CD4-positive, alpha-beta T cell (primary cell): ENCODE measurements around the gene PCLO. TPM values are rescaled to one million over a fixed set of nuclear protein-coding genes. Genes with fewer than 3 reads are reported as not detected.

ENCODE experiments used
- ATAC-seq: fragments of 200-7000 bp; cut with Tn5 transposase; one replicate; pipeline ENCODE4 v1.10.0; 2022; ENCODE audit warnings: mild to moderate bottlenecking; ENCODE audit not compliant: poor library complexity
- CTCF ChIA-PET: fragments of 350-600 bp; sonication (Branson Sonifier 250); formaldehyde crosslinking; loops from one replicate; lab custom pipeline; 2021; ENCODE audit warnings: antibody characterized with exemption, inconsistent platforms; lab: Charles Lee
- POLR2A ChIA-PET: fragments of 350-600 bp; sonication (Branson Sonifier 250); formaldehyde crosslinking; loops from one replicate; lab custom pipeline; 2021; ENCODE audit warnings: antibody characterized with exemption, inconsistent platforms; lab: Charles Lee
- DNase-seq, 14 experiments: peaks; one replicate each; pipeline ENCODE4 v3.0.0-alpha.2; 2013 to 2020; ENCODE audit warnings: mixed read lengths in 2 of 14
- H3K27ac ChIP-seq, 2 donors: one replicate each; pipeline versions ENCODE4 v1.5.1 to v1.7.0; 2013; ENCODE audit warnings: low read length in 2 of 2, low read depth in 1 of 2, mild to moderate bottlenecking in 1 of 2
- H3K27me3 ChIP-seq, 2 experiments: 1 replicate in 1 of 2; 2 replicates in 1 of 2; pipeline versions ENCODE4 v1.6.1 to v1.7.0; 2013; ENCODE audit warnings: low read length in 2 of 2, control low read depth in 1 of 2, mild to moderate bottlenecking in 1 of 2, moderate library complexity in 1 of 2; ENCODE audit not compliant: insufficient read depth in 2 of 2, control insufficient read depth in 1 of 2
- H3K36me3 ChIP-seq: one replicate; pipeline ENCODE4 v1.6.1; 2013; ENCODE audit warnings: low read length, control low read depth; ENCODE audit not compliant: insufficient read depth
- H3K4me1 ChIP-seq: one replicate; pipeline ENCODE4 v1.6.1; 2013; ENCODE audit warnings: low read length, control low read depth; ENCODE audit not compliant: insufficient read depth
- H3K4me3 ChIP-seq: one replicate; pipeline ENCODE4 v1.5.1; 2013; ENCODE audit warnings: mild to moderate bottlenecking, low read length, moderate library complexity
- H3K9me3 ChIP-seq, 2 experiments: 1 replicate in 1 of 2; 2 replicates in 1 of 2; pipeline versions ENCODE4 v1.6.1 to v1.7.0; 2013; ENCODE audit warnings: low read length in 2 of 2, mild to moderate bottlenecking in 2 of 2, control low read depth in 1 of 2, moderate library complexity in 1 of 2; ENCODE audit not compliant: control insufficient read depth in 1 of 2, insufficient read depth in 1 of 2
- H3K27ac Mint-ChIP-seq: one replicate; pipeline ENCODE4 v1.8.0; 2020; ENCODE audit warnings: mixed read lengths
- H3K27me3 Mint-ChIP-seq: one replicate; pipeline ENCODE4 v1.8.0; 2021; ENCODE audit warnings: mixed read lengths
- H3K36me3 Mint-ChIP-seq: one replicate; pipeline ENCODE4 v1.8.0; 2021; ENCODE audit warnings: low read depth, mixed read lengths
- H3K4me1 Mint-ChIP-seq: one replicate; pipeline ENCODE4 v1.8.0; 2021; ENCODE audit warnings: low read depth, mixed read lengths
- H3K4me3 Mint-ChIP-seq: one replicate; pipeline ENCODE4 v1.8.0; 2020; ENCODE audit warnings: mild to moderate bottlenecking, mixed read lengths
- H3K9me3 Mint-ChIP-seq: one replicate; pipeline ENCODE4 v1.8.0; 2020; ENCODE audit warnings: mixed read lengths
- CTCF ChIP-seq: fragments of 200-600 bp; IDR thresholded peaks from one replicate; pipeline ENCODE4 v1.8.0; 2022; ENCODE audit warnings: antibody characterized with exemption, mild to moderate bottlenecking
- intact Hi-C, 2 experiments: fragments of 100-400 bp; cut with DNase I in 1 of 2; cut with micrococcal nuclease in 1 of 2; formaldehyde crosslinking; loops; one replicate each; pipeline versions ENCODE4 v1.15.1 to v1.9.0; 2023 to 2025; cut with DNase I, micrococcal nuclease
- total RNA-seq, 174 experiments: library from RNA in 2 of 174; stranded (reverse) in 2 of 174; gene quantifications; one replicate each; pipeline ENCODE4 v1.2.3 and lab custom pipeline; 2021 to 2026

The PCLO gene
- total RNA-seq, 2 experiments from 2014 or later: not detected

GRCh38 chr7:83159731-83160130, 3.0 kb downstream of the PCLO start:
- peaks cover 1% of the 10 kb centered on the region for H3K9me3 Mint-ChIP-seq
- H3K4me3 Mint-ChIP-seq: no peak overlapping the region
- ATAC-seq (no peak), DNase-seq (no peak)
- no peaks in the 10 kb centered on the region for H3K36me3 ChIP-seq
- peaks cover 6% of the 10 kb centered on the region for H3K4me1 Mint-ChIP-seq
- H3K36me3 Mint-ChIP-seq: no peaks in the 10 kb centered on the region
- TF ChIP-seq CTCF: no peak
- no peak overlapping the region for H3K4me3 ChIP-seq
- POLR2A ChIA-PET: no interaction called here
- peaks cover 0 to 18% of the 10 kb centered on the region in 2 experiments for H3K9me3 ChIP-seq
- H3K27ac Mint-ChIP-seq: no peak overlapping the region
- intact Hi-C loops: no loop called here
- H3K27ac ChIP-seq: no peak overlapping the region
- peaks cover 4% of the 10 kb centered on the region for H3K4me1 ChIP-seq
- peaks cover 20% of the 10 kb centered on the region for H3K27me3 Mint-ChIP-seq
- CTCF ChIA-PET: no interaction called here
- H3K27me3 ChIP-seq: peaks cover 9 to 13% of the 10 kb centered on the region in 2 experiments

- no peak for DNase-seq
- no peaks in the 10 kb centered on the region for H3K36me3 Mint-ChIP-seq
- H3K4me1 Mint-ChIP-seq: no peaks in the 10 kb centered on the region
- Histone ChIP-seq H3K27me3 (no peaks in the 10 kb centered on the region), H3K4me1 (no peaks in the 10 kb centered on the region), H3K27ac (no peak overlapping the region), H3K4me3 (no peak overlapping the region), H3K9me3 (peaks cover 0 to 14% of the 10 kb centered on the region in 2 experiments), H3K36me3 (no peaks in the 10 kb centered on the region)
- no peak overlapping the region for H3K27ac Mint-ChIP-seq
- H3K4me3 Mint-ChIP-seq: no peak overlapping the region
- peaks cover 5% of the 10 kb centered on the region for H3K9me3 Mint-ChIP-seq
- TF ChIP-seq CTCF: no peak
- ATAC-seq: no peak
- H3K27me3 Mint-ChIP-seq: no peaks in the 10 kb centered on the region
- CTCF ChIA-PET: interaction anchor here (0.7 kb wide), 1 partner anchor 23 kb away, joined by 3 read pairs; no protein-coding TSS in a partner anchor
- intact Hi-C loops: no loop called here
- POLR2A ChIA-PET: no interaction called here
Observed at GRCh38 chr7:83156006-83156405, 6.7 kb downstream of the PCLO start.

DNA sequence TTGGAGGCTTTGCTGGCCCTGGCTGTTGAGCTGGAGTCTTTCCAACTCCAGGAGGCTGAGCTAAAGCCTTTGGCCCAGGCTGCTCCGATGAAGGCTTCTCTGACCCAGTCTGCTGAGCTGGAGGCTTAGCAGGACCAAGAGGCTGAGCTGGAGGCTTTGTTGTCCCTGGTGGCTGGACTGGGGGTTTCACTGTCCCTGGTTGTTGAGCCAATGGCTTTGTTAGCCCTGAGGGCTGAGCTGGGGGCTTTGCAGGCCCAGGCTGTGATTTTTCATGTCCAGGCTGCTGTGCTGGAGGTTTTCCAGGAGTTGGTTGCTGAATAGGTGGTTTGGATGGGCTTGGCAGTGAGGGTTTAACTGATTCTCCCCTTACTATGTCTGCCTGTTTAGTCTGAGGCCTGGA, 7.3 kb downstream of the PCLO start:
- Histone ChIP-seq H3K27ac (no peak overlapping the region), H3K4me1 (no peaks in the 10 kb centered on the region), H3K9me3 (peaks cover 0 to 14% of the 10 kb centered on the region in 2 experiments), H3K36me3 (no peaks in the 10 kb centered on the region), H3K27me3 (no peaks in the 10 kb centered on the region), H3K4me3 (no peak overlapping the region)
- no peak for DNase-seq
- POLR2A ChIA-PET: no interaction called here
- Mint-ChIP-seq H3K27me3 (no peaks in the 10 kb centered on the region), H3K27ac (no peak overlapping the region), H3K4me3 (no peak overlapping the region), H3K9me3 (peaks cover 5% of the 10 kb centered on the region), H3K36me3 (no peaks in the 10 kb centered on the region), H3K4me1 (no peaks in the 10 kb centered on the region)
- no peak for TF ChIP-seq CTCF
- no peak for ATAC-seq
- CTCF ChIA-PET: no interaction called here
- intact Hi-C loops: no loop called here
